GM12878 (cell line): ENCODE results near the gene DALRD3.

Experiments
- EP300 ChIP-seq, 2 experiments: fragments of 150-350 bp in 1 of 2; IDR thresholded peaks; 2 replicates each; pipeline ENCODE4 v1.6.1; 2011 to 2012; ENCODE audit warnings: low read depth in 2 of 2, low read length in 2 of 2, borderline replicate concordance in 1 of 2, improper control_type of control experiment in 1 of 2, inconsistent platforms in 1 of 2; ENCODE audit not compliant: control insufficient read depth in 1 of 2
- KAT2A ChIP-seq: conservative IDR thresholded peaks from 2 replicates; pipeline ENCODE4 v1.6.1; 2011; ENCODE audit warnings: low read depth, low read length; ENCODE audit not compliant: control insufficient read depth
- RBBP5 ChIP-seq: fragments of 200-600 bp; sonication (generic); conservative IDR thresholded peaks from 2 replicates; pipeline ENCODE4 v1.6.1; 2016
- TF ChIP-seq, protein P1 (sequence below), 3 experiments: IDR thresholded peaks in 2 of 3; conservative IDR thresholded peaks in 1 of 3; 2 replicates each; pipeline ENCODE4 v1.5.1; 2011; ENCODE audit warnings: low read depth in 3 of 3, low read length in 3 of 3, mild to moderate bottlenecking in 3 of 3, control low read depth in 2 of 3, moderate library complexity in 2 of 3, inconsistent platforms in 1 of 3, mixed read lengths in 1 of 3; ENCODE audit not compliant: control insufficient read depth in 2 of 3, insufficient read depth in 1 of 3; ENCODE audit errors: extremely low read depth in 1 of 3
- TF ChIP-seq, protein P2 (sequence below): fragments of 450-650 bp; IDR thresholded peaks from 2 replicates; pipeline ENCODE4 v1.6.1; 2017; ENCODE audit warnings: antibody characterized with exemption, mild to moderate bottlenecking, moderate library complexity

DNA sequence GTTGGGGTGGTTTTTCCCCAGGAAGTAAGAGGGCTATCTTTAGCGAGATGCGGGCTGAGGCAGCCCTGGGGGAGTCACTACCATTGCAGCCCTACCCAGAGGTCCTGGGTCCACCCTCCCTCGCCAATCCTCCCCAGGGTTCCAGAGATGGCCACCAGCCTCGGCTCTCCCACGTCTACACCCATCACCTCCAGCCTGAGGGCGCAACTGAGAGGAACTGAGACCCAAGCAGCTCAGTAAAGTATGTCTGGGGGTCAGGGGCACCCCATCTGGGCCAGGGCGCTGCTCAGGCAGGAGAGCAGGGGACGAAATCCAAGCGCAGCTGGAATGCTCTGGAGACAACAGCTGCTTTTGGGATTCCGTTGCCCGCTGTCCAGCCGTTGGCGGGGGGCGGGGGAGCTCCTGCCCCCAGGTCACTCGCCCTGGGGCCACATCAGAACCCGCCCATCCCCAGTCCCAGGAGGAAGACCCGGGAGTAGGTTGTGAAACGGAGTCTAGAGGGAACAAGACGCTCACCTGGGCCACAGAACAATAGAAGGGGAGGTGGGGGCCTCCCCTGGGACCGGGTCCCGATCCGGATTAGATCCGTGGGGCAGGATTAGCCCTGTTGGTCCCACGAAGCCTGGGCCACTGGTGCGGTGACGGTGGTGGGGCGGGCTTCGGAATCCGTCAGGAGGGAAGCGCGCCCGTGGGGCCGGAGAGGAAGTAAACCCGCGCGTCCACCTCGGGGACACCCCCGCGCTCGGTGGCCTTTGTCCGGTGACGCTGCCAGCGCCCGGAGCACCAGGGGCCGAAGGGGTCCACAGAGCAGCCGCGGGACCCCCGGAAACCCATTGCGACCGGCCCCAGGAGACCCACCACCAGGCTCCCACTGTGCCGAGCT, 2.2 kb upstream of the DALRD3 start:
- TF ChIP-seq EP300 (IDR thresholded peaks at IDR 0.05; ENCODE audit: borderline replicate concordance in 1 of 2, control insufficient read depth in 1 of 2, low read depth in 2 of 2, low read length in 2 of 2) (no peak), KAT2A (no peak), RBBP5 (no peak)
- TF ChIP-seq, protein P1, sequence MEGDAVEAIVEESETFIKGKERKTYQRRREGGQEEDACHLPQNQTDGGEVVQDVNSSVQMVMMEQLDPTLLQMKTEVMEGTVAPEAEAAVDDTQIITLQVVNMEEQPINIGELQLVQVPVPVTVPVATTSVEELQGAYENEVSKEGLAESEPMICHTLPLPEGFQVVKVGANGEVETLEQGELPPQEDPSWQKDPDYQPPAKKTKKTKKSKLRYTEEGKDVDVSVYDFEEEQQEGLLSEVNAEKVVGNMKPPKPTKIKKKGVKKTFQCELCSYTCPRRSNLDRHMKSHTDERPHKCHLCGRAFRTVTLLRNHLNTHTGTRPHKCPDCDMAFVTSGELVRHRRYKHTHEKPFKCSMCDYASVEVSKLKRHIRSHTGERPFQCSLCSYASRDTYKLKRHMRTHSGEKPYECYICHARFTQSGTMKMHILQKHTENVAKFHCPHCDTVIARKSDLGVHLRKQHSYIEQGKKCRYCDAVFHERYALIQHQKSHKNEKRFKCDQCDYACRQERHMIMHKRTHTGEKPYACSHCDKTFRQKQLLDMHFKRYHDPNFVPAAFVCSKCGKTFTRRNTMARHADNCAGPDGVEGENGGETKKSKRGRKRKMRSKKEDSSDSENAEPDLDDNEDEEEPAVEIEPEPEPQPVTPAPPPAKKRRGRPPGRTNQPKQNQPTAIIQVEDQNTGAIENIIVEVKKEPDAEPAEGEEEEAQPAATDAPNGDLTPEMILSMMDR (IDR thresholded peaks at IDR 0.05 in 2 of 3, conservative IDR thresholded peaks at IDR 0.05 in 1 of 3; ENCODE audit: control insufficient read depth in 2 of 3, extremely low read depth in 1 of 3, insufficient read depth in 1 of 3, low read depth in 3 of 3, low read length in 3 of 3), result no peak
- TF ChIP-seq, protein P2, sequence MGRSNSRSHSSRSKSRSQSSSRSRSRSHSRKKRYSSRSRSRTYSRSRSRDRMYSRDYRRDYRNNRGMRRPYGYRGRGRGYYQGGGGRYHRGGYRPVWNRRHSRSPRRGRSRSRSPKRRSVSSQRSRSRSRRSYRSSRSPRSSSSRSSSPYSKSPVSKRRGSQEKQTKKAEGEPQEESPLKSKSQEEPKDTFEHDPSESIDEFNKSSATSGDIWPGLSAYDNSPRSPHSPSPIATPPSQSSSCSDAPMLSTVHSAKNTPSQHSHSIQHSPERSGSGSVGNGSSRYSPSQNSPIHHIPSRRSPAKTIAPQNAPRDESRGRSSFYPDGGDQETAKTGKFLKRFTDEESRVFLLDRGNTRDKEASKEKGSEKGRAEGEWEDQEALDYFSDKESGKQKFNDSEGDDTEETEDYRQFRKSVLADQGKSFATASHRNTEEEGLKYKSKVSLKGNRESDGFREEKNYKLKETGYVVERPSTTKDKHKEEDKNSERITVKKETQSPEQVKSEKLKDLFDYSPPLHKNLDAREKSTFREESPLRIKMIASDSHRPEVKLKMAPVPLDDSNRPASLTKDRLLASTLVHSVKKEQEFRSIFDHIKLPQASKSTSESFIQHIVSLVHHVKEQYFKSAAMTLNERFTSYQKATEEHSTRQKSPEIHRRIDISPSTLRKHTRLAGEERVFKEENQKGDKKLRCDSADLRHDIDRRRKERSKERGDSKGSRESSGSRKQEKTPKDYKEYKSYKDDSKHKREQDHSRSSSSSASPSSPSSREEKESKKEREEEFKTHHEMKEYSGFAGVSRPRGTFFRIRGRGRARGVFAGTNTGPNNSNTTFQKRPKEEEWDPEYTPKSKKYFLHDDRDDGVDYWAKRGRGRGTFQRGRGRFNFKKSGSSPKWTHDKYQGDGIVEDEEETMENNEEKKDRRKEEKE, result no peak
